IPS-18c (cell line): ENCODE measurements around the gene PRDM10.
A peak's percentile ranks its signal among the peaks of the same experiment; 100 is the strongest.
"Not testable (repeated sequence)": the region's sequence is repeated elsewhere in the genome, so short reads cannot be mapped to it uniquely, and the experiment has no call there.

ENCODE experiments used
- H3K4me3 ChIP-seq: 2 replicates; pipeline ENCODE4 v1.7.0; 2013; ENCODE audit warnings: low read depth, mild to moderate bottlenecking, low read length, moderate library complexity; ENCODE audit not compliant: insufficient read depth
- H3K9me3 ChIP-seq: one replicate; pipeline ENCODE4 v1.6.1; 2013; ENCODE audit warnings: mild to moderate bottlenecking, low read length, moderate library complexity; ENCODE audit not compliant: control insufficient read depth, insufficient read depth

PRDM10 gene

DNA sequence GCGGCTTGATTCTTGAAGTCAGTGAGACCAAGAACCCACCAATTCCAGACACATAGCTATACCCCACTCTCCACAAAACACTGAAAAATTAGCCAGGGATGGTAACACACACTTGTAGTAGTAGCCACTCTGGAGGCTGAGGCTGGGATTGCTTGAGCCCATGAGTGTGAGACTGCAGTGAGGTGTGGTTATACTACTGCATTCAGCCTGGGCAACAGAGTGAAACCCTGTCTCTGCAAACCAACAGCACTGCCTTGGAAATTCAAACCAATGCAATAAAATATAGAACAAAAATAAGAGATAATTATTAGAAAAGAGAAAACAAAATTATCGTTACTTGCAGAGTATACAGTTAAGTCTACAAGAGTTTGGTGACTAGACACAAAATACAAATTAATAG is 20.2 kb upstream of the PRDM10 start:
- H3K9me3 ChIP-seq: no peaks in the 10 kb centered on the region
- no peak overlapping the region for H3K4me3 ChIP-seq

DNA sequence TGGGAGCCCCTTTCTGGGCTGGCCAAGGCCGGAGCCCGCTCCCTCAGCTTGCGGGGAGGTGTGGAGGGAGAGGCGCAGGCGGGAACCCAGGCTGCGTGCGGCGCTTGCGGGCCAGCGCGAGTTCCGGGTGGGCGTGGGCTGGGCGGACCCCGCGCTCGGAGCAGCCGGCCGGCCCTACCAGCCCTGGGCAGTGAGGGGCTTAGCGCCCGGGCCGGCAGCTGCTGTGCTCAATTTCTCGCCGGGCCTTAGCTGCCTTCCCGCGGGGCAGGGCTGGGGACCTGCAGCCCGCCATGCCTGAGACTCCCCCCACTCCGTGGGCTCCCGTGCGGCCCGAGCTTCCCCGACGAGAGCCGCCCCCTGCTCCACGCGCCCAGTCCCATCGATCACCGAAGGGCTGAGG is 19.0 kb upstream of the PRDM10 start:
- H3K4me3 ChIP-seq, H3K9me3 ChIP-seq: not testable (repeated sequence)

GRCh38 chr11:130020323-130020722 is 17.7 kb upstream of the PRDM10 start:
- Histone ChIP-seq H3K4me3 (no peak overlapping the region), H3K9me3 (no peaks in the 10 kb centered on the region)

DNA sequence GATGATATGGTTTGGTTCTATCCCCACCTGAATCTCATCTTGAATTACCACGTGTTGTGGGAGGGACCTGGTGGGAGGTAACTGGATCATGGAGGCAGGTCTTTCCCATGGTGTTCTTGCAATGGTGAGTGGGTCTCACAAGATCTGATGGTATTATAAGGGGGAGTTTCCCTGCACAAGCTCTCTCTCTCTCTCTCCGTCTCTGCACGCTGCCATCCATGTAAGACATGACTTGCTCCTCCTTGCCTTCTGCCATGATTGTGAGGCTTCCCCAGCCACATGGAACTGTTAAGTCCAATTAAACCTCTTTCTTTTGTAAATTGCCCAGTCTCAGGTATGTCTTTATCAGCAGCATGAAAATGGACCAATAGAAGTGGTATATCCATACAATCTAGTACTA is 13.2 kb upstream of the PRDM10 start:
- not testable (repeated sequence) for H3K9me3 ChIP-seq

GRCh38 chr11:130008326-130008725 is 5.7 kb upstream of the PRDM10 start:
- H3K9me3 ChIP-seq: no peaks in the 10 kb centered on the region
- no peak overlapping the region for H3K4me3 ChIP-seq

More for the DNA sequence above, 13.2 kb upstream of the PRDM10 start:
- H3K4me3 ChIP-seq: not testable (repeated sequence)

- H3K9me3 ChIP-seq: no peaks in the 10 kb centered on the region
These were observed 4.3 kb upstream of the PRDM10 start for GRCh38 chr11:130006929-130007328.

DNA sequence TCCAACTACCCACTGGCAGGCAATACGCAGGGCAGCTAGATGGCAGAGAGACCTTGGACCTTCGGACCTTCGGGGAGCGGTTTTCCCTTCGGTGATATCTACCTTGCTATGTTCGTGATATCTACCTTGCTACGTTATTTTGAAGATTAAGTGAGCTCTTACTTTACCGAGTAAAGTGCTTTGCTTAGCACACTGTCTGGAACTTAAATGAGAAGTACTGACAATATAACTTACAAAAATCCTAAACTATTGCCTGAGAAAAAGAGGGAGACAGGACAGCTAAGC is 1.0 kb upstream of the PRDM10 start:
- Histone ChIP-seq H3K4me3 (peak overlapping the region; percentile 77), H3K9me3 (no peaks in the 10 kb centered on the region)

More at GRCh38 chr11:130006929-130007328, 4.3 kb upstream of the PRDM10 start:
- H3K4me3 ChIP-seq: no peak overlapping the region

DNA sequence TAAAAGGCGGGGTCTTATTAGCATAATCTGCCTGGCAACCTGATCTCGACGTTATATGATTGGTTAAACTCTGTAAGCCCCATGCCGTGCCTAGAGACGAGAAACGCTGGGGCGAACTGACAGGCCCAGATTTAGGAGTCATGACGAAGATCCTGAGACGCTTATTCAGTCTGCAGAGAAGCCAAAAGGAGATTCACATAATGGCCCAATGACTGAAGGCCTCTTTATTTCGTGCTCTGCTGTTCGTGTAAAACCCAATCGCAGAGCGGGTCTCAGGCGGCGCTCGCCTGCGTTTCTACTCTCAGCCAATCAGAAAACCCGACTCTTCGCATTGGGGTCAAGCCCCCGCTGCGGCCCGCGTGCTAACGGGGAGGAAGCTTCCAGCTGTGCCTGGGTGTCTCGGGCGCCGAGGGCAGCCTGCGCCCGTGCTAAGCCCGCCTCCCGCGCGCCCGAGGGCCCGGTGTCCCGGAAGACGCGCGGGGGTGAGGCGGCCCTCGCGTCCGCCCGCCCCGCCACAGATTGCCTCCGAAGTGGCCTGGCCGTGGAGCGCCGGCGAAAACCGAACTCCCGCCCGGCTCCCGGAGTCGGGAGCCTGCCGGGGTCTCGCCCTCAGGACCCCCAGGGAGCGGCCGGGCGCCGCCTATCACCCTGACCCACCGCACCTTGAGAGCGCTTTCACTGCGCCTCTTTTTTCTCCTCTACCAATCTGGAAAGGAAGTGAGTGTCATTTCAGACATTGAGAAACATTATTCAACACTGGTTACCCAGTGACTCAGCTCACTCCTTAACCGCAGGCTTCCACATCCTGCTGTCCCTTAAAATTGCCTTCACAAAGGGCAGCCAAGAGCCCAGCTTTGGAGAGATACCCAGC is 446 bp upstream of the PRDM10 start:
- no peaks in the 10 kb centered on the region for H3K9me3 ChIP-seq
- peak overlapping the region; percentile 77 for H3K4me3 ChIP-seq

DNA sequence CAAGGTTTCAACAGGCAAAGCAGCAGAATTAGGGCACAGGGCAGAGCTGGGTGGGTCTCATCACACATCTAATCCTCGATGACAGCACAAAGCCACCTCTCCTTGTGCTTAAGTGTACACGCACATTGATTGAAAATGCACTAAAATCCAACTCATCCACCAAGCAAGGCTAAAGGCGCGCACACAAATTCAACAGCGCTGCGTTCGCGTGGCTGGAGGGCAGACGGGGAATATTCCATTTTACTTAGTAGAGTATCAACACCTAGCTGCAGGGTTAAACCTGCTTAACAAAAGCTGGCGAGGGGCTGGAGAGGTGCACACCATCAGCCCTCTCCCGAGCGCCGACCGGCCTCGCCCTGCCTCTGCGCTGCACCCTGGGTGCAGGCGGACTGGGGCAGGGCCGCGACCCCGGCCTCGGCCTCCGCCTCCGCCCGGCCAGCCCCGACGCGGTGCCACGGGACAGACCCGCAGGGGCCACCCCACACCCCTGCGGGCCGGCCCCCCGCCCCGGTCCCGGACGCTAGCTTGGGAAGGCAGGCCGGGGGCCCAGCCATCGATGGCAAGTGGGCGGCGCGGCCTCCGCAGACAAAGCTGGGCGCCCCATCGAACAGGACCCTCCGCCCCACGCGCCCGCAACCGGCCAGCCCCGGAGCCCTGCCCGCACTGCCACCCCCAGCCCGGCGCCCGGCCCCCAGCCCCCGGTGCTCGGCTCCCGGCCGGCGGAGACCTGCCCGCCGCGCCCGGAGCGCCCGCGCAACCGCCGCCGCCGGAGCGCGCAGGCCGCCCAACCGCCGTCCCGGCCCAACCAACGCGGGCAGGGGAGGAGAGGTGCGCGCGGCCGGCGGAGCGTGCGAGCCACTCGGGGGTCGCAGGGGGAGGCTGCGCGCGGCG is 929 bp downstream of the PRDM10 start:
- peak overlapping the region; percentile 77 for H3K4me3 ChIP-seq
- no peaks in the 10 kb centered on the region for H3K9me3 ChIP-seq

DNA sequence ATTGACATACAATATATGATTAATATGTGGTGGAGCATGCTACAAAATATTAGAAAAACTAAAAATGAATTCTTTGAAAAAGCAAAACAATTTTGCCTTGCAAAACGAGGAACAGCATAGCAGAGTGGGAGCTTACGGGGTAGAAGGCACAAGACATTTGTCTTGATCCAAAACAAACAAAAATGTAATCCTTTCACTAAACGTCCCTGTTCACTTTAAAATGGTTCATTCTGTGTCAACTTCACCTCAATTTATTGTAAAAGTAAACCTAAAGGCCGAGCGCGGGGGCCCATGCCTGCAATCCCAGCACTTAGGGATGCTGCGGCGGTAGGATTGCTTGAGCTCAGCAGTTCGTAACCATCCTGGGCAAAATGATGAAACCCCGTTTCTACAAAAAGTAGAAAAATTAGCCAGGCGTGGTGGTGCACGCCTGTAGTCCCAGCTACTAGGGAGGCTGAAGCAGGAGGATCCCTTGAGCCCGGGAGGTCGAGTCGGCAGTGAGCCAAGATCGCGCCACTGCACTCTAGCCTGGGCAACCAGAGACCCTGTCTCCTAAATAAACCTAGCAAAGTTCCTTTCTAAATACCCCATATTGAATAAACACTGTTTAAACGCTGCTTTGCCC is 2.0 kb downstream of the PRDM10 start:
- H3K4me3 ChIP-seq: peak overlapping the region; percentile 77; the same call in 1 of the 2 replicates
- no peaks in the 10 kb centered on the region for H3K9me3 ChIP-seq

- Histone ChIP-seq H3K9me3 (no peaks in the 10 kb centered on the region), H3K4me3 (no peak overlapping the region)
These were observed 3.2 kb downstream of the PRDM10 start for GRCh38 chr11:129999407-129999806.

DNA sequence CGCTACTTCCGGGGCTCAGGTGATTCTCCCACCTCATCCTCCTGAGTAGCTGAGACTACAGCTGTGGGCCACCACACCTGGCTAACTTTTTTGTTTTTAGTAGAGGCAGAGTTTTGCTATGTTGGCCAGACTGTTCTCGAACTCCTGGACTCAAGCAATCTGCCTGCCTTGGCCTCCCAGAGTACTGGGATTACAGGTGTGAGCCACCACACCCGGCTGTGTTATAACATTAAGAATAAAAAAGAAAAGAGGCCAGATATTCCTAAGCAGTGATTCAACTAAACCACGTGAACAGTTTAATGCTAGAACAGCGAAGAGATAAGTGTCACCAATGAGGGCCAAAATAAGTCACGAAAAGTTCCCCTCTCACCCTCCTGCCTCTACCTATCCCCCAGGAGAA is 3.7 kb downstream of the PRDM10 start:
- H3K4me3 ChIP-seq: no peak overlapping the region
- no peaks in the 10 kb centered on the region for H3K9me3 ChIP-seq

DNA sequence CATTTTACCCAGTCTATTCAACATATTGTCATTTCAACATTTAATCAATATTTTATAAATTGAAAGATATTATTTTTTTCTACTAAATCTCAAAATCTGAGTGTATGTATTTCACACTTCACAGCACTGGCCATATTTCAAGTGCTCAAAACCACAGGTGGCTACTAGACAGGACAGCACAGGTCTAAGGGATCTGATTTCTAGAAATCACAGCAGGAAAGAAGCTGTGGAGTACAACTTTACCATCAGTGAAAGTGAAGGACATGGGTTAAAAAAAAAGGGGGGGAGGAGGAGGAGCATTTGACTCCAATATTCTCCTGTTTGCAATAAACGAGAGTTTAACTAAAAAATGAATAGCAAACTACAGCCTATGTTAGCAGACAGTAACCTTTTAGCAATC is 4.5 kb downstream of the PRDM10 start:
- no peak overlapping the region for H3K4me3 ChIP-seq
- no peaks in the 10 kb centered on the region for H3K9me3 ChIP-seq

DNA sequence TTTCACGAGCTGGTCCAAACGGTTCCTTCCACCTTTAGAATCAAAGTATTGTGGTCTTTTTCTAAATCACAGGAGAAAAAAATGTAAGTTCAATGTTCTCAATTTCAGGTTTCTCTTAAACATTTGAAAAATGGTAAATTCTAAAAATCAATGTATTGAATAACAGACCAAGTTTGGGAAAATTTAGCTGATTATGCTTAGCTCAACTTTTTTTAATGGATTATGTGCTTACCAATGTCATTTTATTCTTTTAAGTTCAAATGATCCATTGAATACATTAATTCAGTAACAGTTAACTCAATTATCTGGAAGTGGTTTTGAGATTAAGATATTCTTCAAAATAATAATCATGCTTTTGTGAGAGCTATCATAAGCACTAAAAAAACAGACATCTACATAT is 5.1 kb downstream of the PRDM10 start:
- no peaks in the 10 kb centered on the region for H3K9me3 ChIP-seq
- H3K4me3 ChIP-seq: no peak overlapping the region

DNA sequence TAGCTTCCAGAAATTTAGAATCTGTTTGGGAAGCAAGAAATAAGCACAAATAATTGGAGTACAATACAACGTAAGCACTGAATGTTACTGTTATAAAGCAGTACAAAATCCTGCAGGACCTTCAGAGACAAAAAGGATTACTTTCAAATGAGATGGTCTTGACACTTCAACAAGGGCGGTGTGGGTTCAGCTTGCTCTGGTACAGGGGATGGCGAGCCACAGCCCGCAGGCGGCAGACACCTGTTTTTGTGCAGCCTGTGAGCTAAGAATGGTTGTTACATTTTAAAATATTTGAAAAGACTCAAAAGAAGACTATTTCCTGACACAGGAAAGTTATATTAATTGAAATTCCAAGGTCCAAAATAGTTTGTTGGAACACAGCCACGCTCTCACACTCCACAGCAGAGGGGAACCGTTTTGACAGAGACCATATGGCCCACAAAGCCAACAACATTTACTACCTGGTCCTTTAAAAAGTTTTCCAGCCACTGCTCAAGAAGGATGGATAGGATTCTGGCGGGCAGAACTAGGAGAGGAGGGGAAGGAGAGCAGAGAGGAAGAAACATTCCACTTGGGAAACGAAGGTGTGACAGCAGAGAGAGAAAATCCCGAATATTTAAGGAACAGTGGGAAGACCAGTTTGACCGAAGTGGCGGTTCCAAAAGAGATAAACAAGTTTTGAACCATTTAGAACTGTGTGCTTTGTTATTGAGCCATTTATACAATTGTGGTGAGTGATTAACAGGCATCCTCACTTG is 6.3 kb downstream of the PRDM10 start:
- H3K9me3 ChIP-seq: no peaks in the 10 kb centered on the region
- no peak overlapping the region for H3K4me3 ChIP-seq

GRCh38 chr11:129995163-129995562 is 7.5 kb downstream of the PRDM10 start:
- no peak overlapping the region for H3K4me3 ChIP-seq
- no peaks in the 10 kb centered on the region for H3K9me3 ChIP-seq
